Neural progenitor cell (in vitro differentiated cells): ENCODE measurements around the gene F2RL1.

Source experiments
- CTCF ChIP-seq: fragments of 200-600 bp; sonication (generic); IDR thresholded peaks from 2 replicates; pipeline ENCODE4 v1.5.1; 2017; ENCODE audit warnings: antibody characterized with exemption, mild to moderate bottlenecking
- EZH2 ChIP-seq: fragments of 200-600 bp; sonication (generic); IDR thresholded peaks from 2 replicates; pipeline ENCODE4 v1.6.1; 2017; ENCODE audit warnings: antibody characterized with exemption, mild to moderate bottlenecking, moderate library complexity
- EZH2phosphoT487 ChIP-seq: fragments of 200-600 bp; sonication (generic); IDR thresholded peaks from 2 replicates; pipeline ENCODE4 v1.6.1; 2017; ENCODE audit warnings: antibody characterized with exemption

- TF ChIP-seq CTCF (no peak), EZH2 (no peak), EZH2phosphoT487 (no peak)
These were observed 36.4 kb upstream of the F2RL1 start for GRCh38 chr5:76782444-76782843.
